Sigmoid colon (tissue), 4 donors: ENCODE results near the gene RPL19.

ENCODE experiments used
- EP300 ChIP-seq, 4 donors: sonication (generic); formaldehyde crosslinking; IDR thresholded peaks; one replicate each; pipeline ENCODE4 v1.6.1; 2017; ENCODE audit warnings: antibody characterized with exemption in 4 of 4
- POLR2A ChIP-seq, 2 donors: fragments of 450-650 bp; IDR thresholded peaks; one replicate each; pipeline ENCODE4 v1.6.1; 2016; ENCODE audit warnings: antibody characterized with exemption in 2 of 2, mild to moderate bottlenecking in 2 of 2, moderate library complexity in 2 of 2
- POLR2AphosphoS5 ChIP-seq, 4 donors: sonication (generic); formaldehyde crosslinking; IDR thresholded peaks; one replicate each; pipeline ENCODE4 v1.6.1; 2017; ENCODE audit warnings: antibody characterized with exemption in 4 of 4
- TF ChIP-seq, protein P1 (sequence below), 4 experiments: fragments of 450-650 bp in 3 of 4; fragments of 200-600 bp in 1 of 4; IDR thresholded peaks; one replicate each; pipeline ENCODE4 v1.5.1; 2016 to 2019; ENCODE audit warnings: antibody characterized with exemption in 4 of 4, mild to moderate bottlenecking in 3 of 4, moderate library complexity in 2 of 4

DNA sequence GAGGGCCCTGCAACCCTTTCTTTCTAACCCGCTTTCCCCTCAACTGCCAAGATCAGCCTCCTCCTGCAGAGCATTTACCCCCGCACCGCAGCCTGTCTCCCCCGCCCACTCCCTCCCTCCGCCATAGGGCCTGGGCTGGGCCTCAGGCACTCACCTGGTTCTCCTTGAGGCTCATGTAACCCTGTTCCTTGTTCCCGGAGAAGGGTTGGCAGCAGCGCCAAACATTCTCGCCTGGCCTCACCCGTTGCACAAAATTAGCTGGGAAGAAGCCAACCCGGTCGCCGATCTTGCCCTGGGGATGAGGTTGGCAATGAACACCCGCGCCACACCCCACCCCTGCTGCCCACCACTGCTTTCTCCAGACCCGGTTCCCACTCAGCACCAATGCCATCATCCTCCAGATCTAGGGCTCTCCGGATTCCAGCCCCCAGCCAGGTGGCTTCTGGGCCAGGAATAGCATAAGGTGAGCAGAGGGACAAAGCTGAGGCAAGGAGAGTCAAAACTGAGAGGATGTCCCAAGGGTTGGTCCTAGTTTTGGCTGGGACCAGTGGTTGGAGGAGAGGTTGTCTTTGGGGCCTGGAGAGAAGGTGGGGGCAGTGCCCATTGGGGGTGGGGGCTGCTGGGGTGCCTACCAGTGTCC lies 12.9 kb downstream of the RPL19 start:
- TF ChIP-seq, protein P1, sequence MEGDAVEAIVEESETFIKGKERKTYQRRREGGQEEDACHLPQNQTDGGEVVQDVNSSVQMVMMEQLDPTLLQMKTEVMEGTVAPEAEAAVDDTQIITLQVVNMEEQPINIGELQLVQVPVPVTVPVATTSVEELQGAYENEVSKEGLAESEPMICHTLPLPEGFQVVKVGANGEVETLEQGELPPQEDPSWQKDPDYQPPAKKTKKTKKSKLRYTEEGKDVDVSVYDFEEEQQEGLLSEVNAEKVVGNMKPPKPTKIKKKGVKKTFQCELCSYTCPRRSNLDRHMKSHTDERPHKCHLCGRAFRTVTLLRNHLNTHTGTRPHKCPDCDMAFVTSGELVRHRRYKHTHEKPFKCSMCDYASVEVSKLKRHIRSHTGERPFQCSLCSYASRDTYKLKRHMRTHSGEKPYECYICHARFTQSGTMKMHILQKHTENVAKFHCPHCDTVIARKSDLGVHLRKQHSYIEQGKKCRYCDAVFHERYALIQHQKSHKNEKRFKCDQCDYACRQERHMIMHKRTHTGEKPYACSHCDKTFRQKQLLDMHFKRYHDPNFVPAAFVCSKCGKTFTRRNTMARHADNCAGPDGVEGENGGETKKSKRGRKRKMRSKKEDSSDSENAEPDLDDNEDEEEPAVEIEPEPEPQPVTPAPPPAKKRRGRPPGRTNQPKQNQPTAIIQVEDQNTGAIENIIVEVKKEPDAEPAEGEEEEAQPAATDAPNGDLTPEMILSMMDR (IDR thresholded peaks at IDR 0.05), result no peak
- TF ChIP-seq POLR2A (IDR thresholded peaks at IDR 0.05) (no peak), EP300 (IDR thresholded peaks at IDR 0.05) (no peak), POLR2AphosphoS5 (IDR thresholded peaks at IDR 0.05) (no peak)
